GM21360 (cell line): Measurements from ENCODE around the gene POLRMT.
"Not testable (repeated sequence)": the region's sequence is repeated elsewhere in the genome, so short reads cannot be mapped to it uniquely, and the experiment has no call there.

ENCODE experiments used
- ATAC-seq: cut with Tn5 transposase; IDR thresholded peaks from one replicate; pipeline ENCODE4 v1.9.1; 2021; ENCODE audit warnings: mild to moderate bottlenecking, moderate library complexity; ENCODE audit not compliant: unreplicated experiment

Gene POLRMT

GRCh38 chr19:596263-596655 lies 37.1 kb downstream of the POLRMT start:
- ATAC-seq: no peak

- ATAC-seq: no peak
Measured at GRCh38 chr19:595326-596262, 37.7 kb downstream of the POLRMT start.

GRCh38 chr19:594265-594870 lies 39.0 kb downstream of the POLRMT start:
- ATAC-seq: no peak

GRCh38 chr19:593505-593904 lies 39.8 kb downstream of the POLRMT start:
- no peak for ATAC-seq

GRCh38 chr19:593055-593454 lies 40.3 kb downstream of the POLRMT start:
- ATAC-seq: no peak

GRCh38 chr19:592101-592500 lies 41.2 kb downstream of the POLRMT start:
- ATAC-seq: no peak

- no peak for ATAC-seq
Measured at GRCh38 chr19:591099-591958, 42.0 kb downstream of the POLRMT start.

- no peak for ATAC-seq
Measured at GRCh38 chr19:590750-591098, 42.6 kb downstream of the POLRMT start.

- no peak for ATAC-seq
Measured at GRCh38 chr19:590396-590745, 43.0 kb downstream of the POLRMT start.

- ATAC-seq: no peak
Measured at GRCh38 chr19:589693-590395, 43.5 kb downstream of the POLRMT start, which contains the start of gene HCN2. Gene HCN2 (plus strand): TSS chr19:589881. CDS start chr19:589946, 65 bp downstream.

GRCh38 chr19:588741-589692 lies 44.3 kb downstream of the POLRMT start:
- ATAC-seq: no peak

GRCh38 chr19:588093-588740 lies 45.1 kb downstream of the POLRMT start:
- ATAC-seq: no peak

GRCh38 chr19:585551-586110 lies 47.7 kb downstream of the POLRMT start:
- no peak for ATAC-seq

GRCh38 chr19:585146-585545 lies 48.2 kb downstream of the POLRMT start:
- not testable (repeated sequence) for ATAC-seq

GRCh38 chr19:584240-585001 lies 48.9 kb downstream of the POLRMT start:
- no peak for ATAC-seq

GRCh38 chr19:583968-584239 lies 49.4 kb downstream of the POLRMT start:
- ATAC-seq: no peak

- no peak for ATAC-seq
Measured at GRCh38 chr19:583198-583967, 50.0 kb downstream of the POLRMT start.
